Activated B cell treated with CpG ODN at 0.5 μM for 24 hours (primary cell): Measurements from ENCODE around the gene MEP1A. TPM values are rescaled to one million over a fixed set of nuclear protein-coding genes. Genes with fewer than 3 reads are reported as not detected.

Experiments
- ATAC-seq: fragments of 200-7000 bp; cut with Tn5 transposase; one replicate; pipeline ENCODE4 v1.10.0; 2021; ENCODE audit warnings: low read depth, mild to moderate bottlenecking, moderate library complexity
- CTCF ChIA-PET: fragments of 350-600 bp; sonication (Branson Sonifier 250); formaldehyde crosslinking; loops from one replicate; lab custom pipeline; 2021; ENCODE audit warnings: antibody characterized with exemption; lab: Charles Lee
- POLR2A ChIA-PET: fragments of 350-600 bp; sonication (Branson Sonifier 250); formaldehyde crosslinking; loops from one replicate; lab custom pipeline; 2021; ENCODE audit warnings: antibody characterized with exemption; lab: Charles Lee
- DNase-seq: peaks from one replicate; pipeline ENCODE4 v3.0.0; 2022
- H3K27ac Mint-ChIP-seq: one replicate; pipeline ENCODE4 v1.8.0; 2020; ENCODE audit warnings: mixed read lengths
- H3K27me3 Mint-ChIP-seq: one replicate; pipeline ENCODE4 v1.8.0; 2021; ENCODE audit warnings: mixed read lengths
- H3K36me3 Mint-ChIP-seq: one replicate; pipeline ENCODE4 v1.8.0; 2021; ENCODE audit warnings: low read depth, mixed read lengths
- H3K4me1 Mint-ChIP-seq: one replicate; pipeline ENCODE4 v1.8.0; 2021; ENCODE audit warnings: mixed read lengths
- H3K4me3 Mint-ChIP-seq: one replicate; pipeline ENCODE4 v1.8.0; 2020; ENCODE audit warnings: mild to moderate bottlenecking, mixed read lengths
- H3K9me3 Mint-ChIP-seq: one replicate; pipeline ENCODE4 v1.8.0; 2020; ENCODE audit warnings: mixed read lengths
- intact Hi-C: fragments of 100-400 bp; cut with micrococcal nuclease; formaldehyde crosslinking; loops from one replicate; pipeline ENCODE4 v1.15.1; 2024
- total RNA-seq: library from RNA; stranded (reverse); gene quantifications from 2 replicates; pipeline ENCODE4 v1.2.3, GENCODE V29; 2022
- TF ChIP-seq, protein P1 (sequence below): fragments of 200-600 bp; IDR thresholded peaks from one replicate; pipeline ENCODE4 v1.8.0; 2022; ENCODE audit warnings: antibody characterized with exemption, mild to moderate bottlenecking

Gene MEP1A
- total RNA-seq, 1 donor from 2014 or later = not detected

DNA sequence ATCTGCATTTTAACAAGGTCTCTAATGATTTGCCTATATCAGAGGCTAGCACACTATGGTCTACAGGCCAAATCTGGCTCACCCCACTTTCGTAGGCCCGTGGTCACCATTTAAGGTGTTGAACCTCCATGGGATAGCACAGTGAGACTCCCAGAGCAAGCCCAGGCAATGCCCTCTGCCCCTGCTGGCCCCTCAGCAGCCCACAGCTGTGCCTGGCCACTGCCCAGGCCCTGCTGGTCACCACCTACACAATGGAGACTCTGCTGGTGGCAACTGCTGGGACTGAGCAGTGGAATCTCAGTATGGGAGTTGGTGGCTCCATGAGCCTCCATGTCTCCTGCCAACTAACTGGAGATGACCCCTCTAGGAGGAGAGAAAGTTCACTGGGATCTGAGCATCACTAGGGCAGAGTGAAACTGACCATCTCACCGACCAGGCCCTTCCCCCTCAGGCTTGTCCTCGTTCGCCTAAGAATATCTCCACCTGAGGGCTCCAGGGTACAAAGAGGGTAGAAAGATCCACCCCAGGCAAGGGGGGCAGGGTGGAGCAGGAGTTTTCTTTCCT is 44.2 kb upstream of the MEP1A start:
- ATAC-seq (no peak), DNase-seq (no peak)
- no peaks in the 10 kb centered on the region for H3K36me3 Mint-ChIP-seq
- no peaks in the 10 kb centered on the region for H3K4me1 Mint-ChIP-seq
- H3K4me3 Mint-ChIP-seq = no peak overlapping the region
- peaks cover 7% of the 10 kb centered on the region for H3K27me3 Mint-ChIP-seq
- ChIA-PET POLR2A (no interaction called here), CTCF (no interaction called here)
- H3K9me3 Mint-ChIP-seq = no peaks in the 10 kb centered on the region
- intact Hi-C loops = no loop called here
- H3K27ac Mint-ChIP-seq = no peak overlapping the region
- TF ChIP-seq, protein P1, sequence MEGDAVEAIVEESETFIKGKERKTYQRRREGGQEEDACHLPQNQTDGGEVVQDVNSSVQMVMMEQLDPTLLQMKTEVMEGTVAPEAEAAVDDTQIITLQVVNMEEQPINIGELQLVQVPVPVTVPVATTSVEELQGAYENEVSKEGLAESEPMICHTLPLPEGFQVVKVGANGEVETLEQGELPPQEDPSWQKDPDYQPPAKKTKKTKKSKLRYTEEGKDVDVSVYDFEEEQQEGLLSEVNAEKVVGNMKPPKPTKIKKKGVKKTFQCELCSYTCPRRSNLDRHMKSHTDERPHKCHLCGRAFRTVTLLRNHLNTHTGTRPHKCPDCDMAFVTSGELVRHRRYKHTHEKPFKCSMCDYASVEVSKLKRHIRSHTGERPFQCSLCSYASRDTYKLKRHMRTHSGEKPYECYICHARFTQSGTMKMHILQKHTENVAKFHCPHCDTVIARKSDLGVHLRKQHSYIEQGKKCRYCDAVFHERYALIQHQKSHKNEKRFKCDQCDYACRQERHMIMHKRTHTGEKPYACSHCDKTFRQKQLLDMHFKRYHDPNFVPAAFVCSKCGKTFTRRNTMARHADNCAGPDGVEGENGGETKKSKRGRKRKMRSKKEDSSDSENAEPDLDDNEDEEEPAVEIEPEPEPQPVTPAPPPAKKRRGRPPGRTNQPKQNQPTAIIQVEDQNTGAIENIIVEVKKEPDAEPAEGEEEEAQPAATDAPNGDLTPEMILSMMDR = no peak

DNA sequence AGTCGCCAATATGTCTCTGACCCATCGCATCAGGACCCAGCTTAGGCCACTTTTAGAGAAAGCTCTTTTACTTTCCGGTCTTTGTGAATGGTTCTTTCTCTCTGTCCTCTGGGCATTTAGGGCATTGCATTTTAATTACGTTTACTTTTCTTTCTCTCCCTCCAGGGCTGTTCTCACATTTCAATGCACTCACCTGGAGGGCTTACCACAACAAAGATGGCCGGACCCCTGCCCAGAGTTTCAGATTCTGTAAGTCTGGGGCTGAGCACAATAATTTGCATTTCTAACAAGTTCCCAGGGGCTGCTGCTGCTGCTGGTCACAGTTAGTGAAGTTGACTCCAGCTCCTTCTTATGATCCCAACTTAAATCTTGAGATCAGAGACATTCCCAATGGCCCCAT is 43.5 kb upstream of the MEP1A start:
- intact Hi-C loops = no loop called here
- H3K27me3 Mint-ChIP-seq = peaks cover 7% of the 10 kb centered on the region
- ChIA-PET CTCF (no interaction called here), POLR2A (no interaction called here)
- no peaks in the 10 kb centered on the region for H3K36me3 Mint-ChIP-seq
- ATAC-seq (no peak), DNase-seq (no peak)
- H3K4me1 Mint-ChIP-seq = no peaks in the 10 kb centered on the region
- H3K9me3 Mint-ChIP-seq = no peaks in the 10 kb centered on the region
- no peak overlapping the region for H3K4me3 Mint-ChIP-seq
- TF ChIP-seq, protein P1 = no peak
- no peak overlapping the region for H3K27ac Mint-ChIP-seq

DNA sequence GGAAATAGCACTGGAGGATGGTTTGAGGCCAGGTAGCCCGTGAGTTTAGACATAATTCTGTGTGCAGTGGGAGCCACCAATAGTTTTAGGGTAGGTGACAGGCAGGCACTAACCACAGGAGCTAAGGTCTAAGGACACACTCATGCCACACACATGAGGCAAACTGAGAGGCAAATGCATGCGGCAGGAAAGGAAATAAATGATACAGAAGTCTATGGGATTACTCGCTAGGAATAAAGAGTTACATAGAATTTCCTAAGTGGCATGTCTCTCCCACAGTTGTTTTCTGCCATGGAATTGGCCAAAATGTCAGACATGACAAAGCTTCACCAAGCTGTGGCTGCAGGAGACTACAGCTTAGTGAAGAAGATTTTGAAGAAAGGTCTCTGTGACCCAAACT is 41.5 kb upstream of the MEP1A start:
- no peak overlapping the region for H3K27ac Mint-ChIP-seq
- CTCF ChIA-PET = no interaction called here
- ATAC-seq = no peak
- no peaks in the 10 kb centered on the region for H3K4me1 Mint-ChIP-seq
- H3K36me3 Mint-ChIP-seq = no peaks in the 10 kb centered on the region
- intact Hi-C loops = no loop called here
- no peaks in the 10 kb centered on the region for H3K9me3 Mint-ChIP-seq
- peaks cover 7% of the 10 kb centered on the region for H3K27me3 Mint-ChIP-seq
- H3K4me3 Mint-ChIP-seq = no peak overlapping the region
- POLR2A ChIA-PET = no interaction called here
- TF ChIP-seq, protein P1 = no peak
- no peak for DNase-seq

DNA sequence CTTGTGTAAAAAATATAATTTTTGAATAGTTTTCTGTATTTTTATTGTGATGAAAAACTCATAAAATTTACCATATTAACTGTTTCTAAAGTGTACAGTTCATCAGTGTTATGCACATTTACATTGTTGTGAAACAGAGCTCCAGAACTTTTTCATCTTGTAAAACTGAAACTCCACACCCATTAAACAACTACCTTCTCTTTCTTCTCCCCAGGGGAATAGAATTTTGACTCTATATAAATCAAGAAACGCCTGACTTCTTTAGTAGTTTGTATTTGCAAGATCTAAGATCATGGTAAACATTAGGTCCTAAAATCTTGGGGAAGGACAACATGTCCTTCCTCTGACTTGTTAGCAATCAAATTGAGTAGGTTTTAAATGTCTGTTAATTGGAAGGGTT is 37.3 kb upstream of the MEP1A start:
- Mint-ChIP-seq H3K4me1 (no peaks in the 10 kb centered on the region), H3K27ac (no peak overlapping the region), H3K36me3 (no peaks in the 10 kb centered on the region), H3K27me3 (peaks cover 10% of the 10 kb centered on the region), H3K4me3 (no peak overlapping the region), H3K9me3 (no peaks in the 10 kb centered on the region)
- ChIA-PET POLR2A (no interaction called here), CTCF (no interaction called here)
- ATAC-seq (no peak), DNase-seq (no peak)
- TF ChIP-seq, protein P1 = no peak
- intact Hi-C loops = no loop called here

DNA sequence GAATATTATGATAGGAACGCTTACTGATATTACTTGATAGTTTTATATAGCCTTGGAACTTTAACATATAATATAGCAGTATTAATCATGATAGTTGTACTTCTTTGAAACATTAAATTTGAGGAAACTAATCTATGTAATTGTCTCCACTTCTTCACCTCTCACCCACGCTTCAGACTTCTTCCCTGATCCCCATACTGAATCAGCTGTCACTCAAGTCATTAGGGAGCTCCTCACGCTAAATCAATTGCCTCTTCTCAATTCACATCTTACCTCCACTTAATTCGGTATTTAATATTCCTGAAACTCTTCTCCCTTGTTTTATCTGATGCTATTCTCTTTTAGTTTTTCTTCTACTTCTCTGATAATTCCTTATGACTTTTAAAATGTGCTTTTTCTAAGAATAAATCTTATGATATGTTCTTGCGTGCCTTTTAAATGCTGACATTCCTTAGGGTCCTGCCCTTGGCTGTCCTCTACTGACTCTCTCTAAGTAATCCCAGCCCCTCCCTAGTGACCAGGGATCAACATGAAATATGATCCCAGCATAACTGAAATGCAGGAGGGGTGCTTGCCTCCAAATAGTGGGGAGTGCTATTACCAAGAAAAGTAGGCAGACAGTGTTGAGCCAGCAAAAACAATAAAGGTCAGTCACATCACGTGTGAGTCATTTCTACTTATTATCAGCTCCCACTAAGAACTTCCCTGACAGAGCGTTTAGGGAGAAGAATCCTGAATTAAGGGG is 36.5 kb upstream of the MEP1A start:
- intact Hi-C loops = no loop called here
- H3K4me1 Mint-ChIP-seq = no peaks in the 10 kb centered on the region
- DNase-seq (no peak), ATAC-seq (no peak)
- no peak overlapping the region for H3K4me3 Mint-ChIP-seq
- POLR2A ChIA-PET = no interaction called here
- H3K27ac Mint-ChIP-seq = no peak overlapping the region
- H3K27me3 Mint-ChIP-seq = peaks cover 7% of the 10 kb centered on the region
- no peaks in the 10 kb centered on the region for H3K9me3 Mint-ChIP-seq
- no peaks in the 10 kb centered on the region for H3K36me3 Mint-ChIP-seq
- CTCF ChIA-PET = no interaction called here
- TF ChIP-seq, protein P1 = no peak
